PFSK-1 (cell line): ENCODE measurements around the gene NEURL1B.

Experiments used
- FOXP2 ChIP-seq: optimal IDR thresholded peaks from 2 replicates; pipeline ENCODE3; 2011; ENCODE audit warnings: borderline replicate concordance, control low read depth, inconsistent platforms; ENCODE audit not compliant: insufficient read depth; ENCODE audit errors: extremely low read length, extremely low read depth
- POLR2AphosphoS5 ChIP-seq: IDR thresholded peaks from 2 replicates; pipeline ENCODE4 v1.6.1; 2012; ENCODE audit warnings: low read depth, mild to moderate bottlenecking, control low read depth, low read length, moderate library complexity
- REST ChIP-seq, 2 experiments: IDR thresholded peaks; 2 replicates each; pipeline versions ENCODE4 v1.6.1 to v1.8.0; 2011 to 2012; ENCODE audit warnings: low read depth in 2 of 2, low read length in 2 of 2, control low read depth in 1 of 2, inconsistent platforms in 1 of 2, mild to moderate bottlenecking in 1 of 2, moderate library complexity in 1 of 2; ENCODE audit not compliant: insufficient read depth in 1 of 2
- SIN3A ChIP-seq: IDR thresholded peaks from 2 replicates; pipeline ENCODE4 v1.6.1; 2012; ENCODE audit warnings: mild to moderate bottlenecking, low read length, moderate library complexity, borderline replicate concordance; ENCODE audit not compliant: insufficient read depth
- TAF1 ChIP-seq: IDR thresholded peaks from 2 replicates; pipeline ENCODE4 v1.6.1; 2012; ENCODE audit warnings: low read length, control low read depth, borderline replicate concordance; ENCODE audit not compliant: insufficient read depth

DNA sequence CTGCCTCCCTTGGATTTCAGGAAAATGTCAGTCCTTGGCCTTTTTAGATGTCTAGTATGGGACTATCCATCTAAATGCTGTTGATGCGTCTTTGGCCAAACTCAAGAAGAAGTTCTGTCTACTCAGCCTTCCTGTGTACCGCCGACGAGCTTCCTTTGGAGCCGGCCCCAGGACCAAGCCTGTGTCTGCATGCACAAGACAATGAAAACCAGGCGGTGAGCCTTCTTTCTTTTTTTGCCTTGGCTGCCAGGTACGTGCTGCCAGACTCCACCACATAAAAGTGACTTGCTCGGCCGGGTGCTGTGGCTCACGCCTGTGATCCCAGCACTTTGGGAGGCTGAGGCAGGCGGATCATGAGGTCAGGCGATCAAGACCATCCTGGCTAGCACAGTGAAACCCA is 6.0 kb upstream of the NEURL1B start:
- TF ChIP-seq POLR2AphosphoS5 (no peak), REST (IDR thresholded peaks at IDR 0.05; ENCODE audit: insufficient read depth in 1 of 2, low read depth in 2 of 2, low read length in 2 of 2) (no peak), TAF1 (no peak), SIN3A (no peak), FOXP2 (no peak)
